Breast epithelium (tissue), 4 donors: ENCODE measurements around the gene SERPINA5. TPM values are rescaled to one million over a fixed set of nuclear protein-coding genes. Genes with fewer than 3 reads are reported as not detected.
A peak's percentile ranks its signal among the peaks of the same experiment; 100 is the strongest.

Source experiments
- DNase-seq, 2 donors: peaks; one replicate each; pipeline ENCODE4 v3.0.0-alpha.2; 2019; ENCODE audit warnings: low spot score in 2 of 2
- H3K27ac ChIP-seq, 2 donors: fragments of 200-600 bp; sonication (generic) in 1 of 2; one replicate each; pipeline ENCODE4 v1.5.1; 2016 to 2019; ENCODE audit warnings: mild to moderate bottlenecking in 1 of 2
- H3K27me3 ChIP-seq, 2 donors: fragments of 200-600 bp; sonication (generic) in 1 of 2; one replicate each; pipeline versions ENCODE4 v1.5.1 to v1.6.0; 2017 to 2019; ENCODE audit warnings: control low read depth in 1 of 2, mild to moderate bottlenecking in 1 of 2
- H3K36me3 ChIP-seq: fragments of 200-600 bp; one replicate; pipeline ENCODE4 v1.5.1; 2019
- H3K4me1 ChIP-seq, 2 donors: fragments of 200-600 bp; sonication (generic); one replicate each; pipeline ENCODE4 v1.5.1; 2016 to 2019; ENCODE audit warnings: control low read depth in 1 of 2
- H3K4me3 ChIP-seq, 3 donors: fragments of 200-600 bp; sonication (generic); 1 replicate in 2 of 3; 2 replicates in 1 of 3; pipeline ENCODE4 v1.5.1; 2016 to 2019; ENCODE audit warnings: mild to moderate bottlenecking in 3 of 3, moderate library complexity in 2 of 3
- H3K9me3 ChIP-seq, 2 donors: fragments of 200-600 bp; sonication (generic) in 1 of 2; one replicate each; pipeline ENCODE4 v1.5.1; 2016 to 2019; ENCODE audit warnings: control low read depth in 1 of 2
- CTCF ChIP-seq, 3 donors: fragments of 450-650 bp; IDR thresholded peaks; one replicate each; pipeline ENCODE4 v1.5.1; 2016 to 2017; ENCODE audit warnings: antibody characterized with exemption in 3 of 3, mild to moderate bottlenecking in 3 of 3, moderate library complexity in 3 of 3
- POLR2A ChIP-seq: fragments of 450-650 bp; IDR thresholded peaks from one replicate; pipeline ENCODE4 v1.6.1; 2016; ENCODE audit warnings: antibody characterized with exemption, mild to moderate bottlenecking, moderate library complexity
- POLR2AphosphoS5 ChIP-seq, 3 donors: sonication (generic); formaldehyde crosslinking; IDR thresholded peaks; one replicate each; pipeline ENCODE4 v1.6.1; 2017; ENCODE audit warnings: antibody characterized with exemption in 3 of 3
- intact Hi-C: fragments of 100-400 bp; cut with DNase I; formaldehyde crosslinking; loops from one replicate; pipeline ENCODE4 v1.15.1; 2023; ENCODE audit warnings: low total_unique reads
- total RNA-seq, 3 donors: library from RNA; depleted of rRNA; stranded (reverse); fragments of >200 nt; gene quantifications; one replicate each; pipeline ENCODE4 v1.1.0, GENCODE V29; 2016

The SERPINA5 gene
- total RNA-seq, 3 donors from 2014 or later, result 4.3 to 32.9 (median 20.6) TPM

GRCh38 chr14:94543449-94544124, 37.6 kb upstream of the SERPINA5 start:
- Histone ChIP-seq H3K27ac (no peak overlapping the region), H3K9me3 (peaks cover 0 to 4% of the 10 kb centered on the region in 2 donors), H3K27me3 (no peaks in the 10 kb centered on the region), H3K4me3 (no peak overlapping the region), H3K4me1 (no peaks in the 10 kb centered on the region), H3K36me3 (no peaks in the 10 kb centered on the region)
- DNase-seq, result no peak
- intact Hi-C loops, result no loop called here
- TF ChIP-seq CTCF (IDR thresholded peaks at IDR 0.05) (peak in 1 of 3 donors; percentile 14), POLR2A (no peak), POLR2AphosphoS5 (IDR thresholded peaks at IDR 0.05) (no peak)

GRCh38 chr14:94544726-94545125, 36.5 kb upstream of the SERPINA5 start:
- intact Hi-C loops, result no loop called here
- H3K27me3 ChIP-seq, result no peaks in the 10 kb centered on the region
- no peak for DNase-seq
- no peaks in the 10 kb centered on the region for H3K36me3 ChIP-seq
- H3K4me3 ChIP-seq, result no peak overlapping the region
- H3K27ac ChIP-seq, result no peak overlapping the region
- TF ChIP-seq POLR2A, result no peak
- no peaks in the 10 kb centered on the region for H3K4me1 ChIP-seq
- H3K9me3 ChIP-seq, result peaks cover 0 to 4% of the 10 kb centered on the region in 2 donors

- Histone ChIP-seq H3K27me3 (no peaks in the 10 kb centered on the region), H3K36me3 (no peaks in the 10 kb centered on the region), H3K9me3 (peaks cover 0 to 4% of the 10 kb centered on the region in 2 donors), H3K4me3 (no peak overlapping the region), H3K4me1 (no peaks in the 10 kb centered on the region), H3K27ac (no peak overlapping the region)
- intact Hi-C loops, result no loop called here
- TF ChIP-seq CTCF (IDR thresholded peaks at IDR 0.05) (no peak), POLR2A (no peak), POLR2AphosphoS5 (IDR thresholded peaks at IDR 0.05) (no peak)
- DNase-seq, result no peak
Measured at GRCh38 chr14:94545131-94545841, 35.9 kb upstream of the SERPINA5 start.

- Histone ChIP-seq H3K27me3 (no peaks in the 10 kb centered on the region), H3K9me3 (peaks cover 0 to 4% of the 10 kb centered on the region in 2 donors), H3K4me1 (no peaks in the 10 kb centered on the region), H3K4me3 (no peak overlapping the region), H3K27ac (no peak overlapping the region), H3K36me3 (no peaks in the 10 kb centered on the region)
- no peak for DNase-seq
- intact Hi-C loops, result no loop called here
- TF ChIP-seq POLR2AphosphoS5 (IDR thresholded peaks at IDR 0.05), result no peak
- no peak for TF ChIP-seq CTCF (IDR thresholded peaks at IDR 0.05)
- TF ChIP-seq POLR2A, result no peak
Measured at GRCh38 chr14:94547151-94547680, 34.0 kb upstream of the SERPINA5 start.

- intact Hi-C loops, result no loop called here
- no peak for TF ChIP-seq CTCF (IDR thresholded peaks at IDR 0.05)
- TF ChIP-seq POLR2AphosphoS5 (IDR thresholded peaks at IDR 0.05), result no peak
- no peak for TF ChIP-seq POLR2A
- H3K4me3 ChIP-seq, result no peak overlapping the region
Measured at GRCh38 chr14:94547726-94548125, 33.5 kb upstream of the SERPINA5 start.

More at GRCh38 chr14:94547726-94548125, 33.5 kb upstream of the SERPINA5 start:
- Histone ChIP-seq H3K27ac (no peak overlapping the region), H3K36me3 (no peaks in the 10 kb centered on the region), H3K27me3 (no peaks in the 10 kb centered on the region), H3K4me1 (no peaks in the 10 kb centered on the region), H3K9me3 (peaks cover 0 to 4% of the 10 kb centered on the region in 2 donors)
- no peak for DNase-seq
